ENCODE measurements around the gene RNF220. TPM values are rescaled to one million over a fixed set of nuclear protein-coding genes. Genes with fewer than 3 reads are reported as not detected.

Gene RNF220
- total RNA-seq, 1 donor from 2014 or later = 76.4 TPM

DNA sequence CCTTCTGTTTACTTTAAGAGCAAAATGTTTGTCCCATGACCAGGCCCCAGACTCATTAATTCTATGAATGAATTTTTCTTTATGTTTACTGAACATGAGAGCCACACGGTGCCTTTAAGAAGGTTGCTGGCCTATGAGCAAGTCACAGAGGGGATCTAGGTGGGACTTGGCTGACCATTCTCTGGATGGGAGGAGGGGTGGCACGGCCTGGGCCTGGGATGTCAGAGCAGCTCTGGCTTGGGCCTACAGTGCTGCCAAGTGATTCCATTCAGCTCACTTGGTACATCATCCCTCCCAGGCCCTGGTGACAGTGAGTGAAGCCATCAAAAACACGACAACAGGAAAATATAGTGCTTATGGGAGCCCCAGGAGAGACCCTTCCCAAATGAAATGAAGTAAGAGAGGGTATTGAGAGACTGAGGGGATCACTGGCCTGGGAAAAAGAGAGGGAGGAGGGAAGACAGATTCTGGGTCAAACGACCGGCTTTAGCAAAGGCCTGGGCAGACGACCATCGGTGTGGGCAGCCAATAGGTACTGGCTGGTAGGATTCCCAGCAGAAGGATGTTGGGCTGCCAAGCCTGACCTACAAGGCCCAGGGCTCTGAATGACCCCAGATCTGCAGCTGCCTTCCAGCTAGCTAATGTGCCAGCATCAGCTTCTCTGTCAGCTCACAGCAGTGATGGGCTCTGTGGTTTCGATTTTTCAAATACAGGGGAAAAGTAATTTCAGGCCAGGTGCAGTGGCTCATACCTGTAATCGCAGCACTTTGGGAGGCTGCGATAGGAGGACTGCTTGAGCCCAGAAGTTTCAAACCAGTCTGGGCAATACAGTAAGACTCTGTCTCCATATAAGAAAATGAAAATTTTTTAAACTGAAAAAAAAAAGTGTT lies 265.9 kb downstream of the RNF220 start:
- intact Hi-C loops (cut with DNase I) = no loop called here
- no peak for ATAC-seq

DNA sequence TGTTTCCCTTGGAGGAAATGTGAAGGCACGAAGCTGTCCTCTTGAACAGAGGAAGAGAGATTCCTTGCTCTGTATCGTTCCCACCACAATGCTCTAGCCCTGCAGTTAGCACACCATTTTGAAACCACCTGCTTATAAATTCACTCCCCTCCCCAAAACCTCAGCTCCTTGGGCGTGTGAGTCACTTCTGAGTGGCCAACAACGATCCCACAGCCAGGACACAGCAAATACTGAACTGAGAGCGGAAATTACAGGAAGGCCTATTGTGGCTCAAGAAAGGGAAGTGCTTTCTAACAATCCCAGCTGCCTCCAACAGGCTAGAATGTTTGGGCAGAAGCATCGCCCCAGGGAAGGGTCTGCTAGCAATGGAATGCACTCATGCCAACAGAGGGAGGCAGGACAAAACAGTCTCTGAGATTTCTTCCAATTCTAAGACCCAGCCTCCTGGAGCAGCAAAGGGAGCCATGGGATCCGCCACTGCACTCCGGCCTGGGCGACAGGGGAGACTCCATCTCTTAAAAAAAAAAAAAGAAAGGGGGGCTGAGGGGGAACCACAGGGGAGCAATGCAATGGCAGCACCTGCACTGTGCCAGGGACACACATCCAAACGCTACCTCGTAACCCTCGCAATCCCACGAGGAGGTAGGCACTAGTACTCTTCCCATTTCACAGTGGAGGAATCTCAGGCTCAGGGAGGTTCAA lies 267.4 kb downstream of the RNF220 start:
- no peak for ATAC-seq
- DNase-seq (ENCODE audit: missing footprints) = no peak

More for the DNA sequence above, 265.9 kb downstream of the RNF220 start:
- DNase-seq (ENCODE audit: missing footprints) = no peak

DNA sequence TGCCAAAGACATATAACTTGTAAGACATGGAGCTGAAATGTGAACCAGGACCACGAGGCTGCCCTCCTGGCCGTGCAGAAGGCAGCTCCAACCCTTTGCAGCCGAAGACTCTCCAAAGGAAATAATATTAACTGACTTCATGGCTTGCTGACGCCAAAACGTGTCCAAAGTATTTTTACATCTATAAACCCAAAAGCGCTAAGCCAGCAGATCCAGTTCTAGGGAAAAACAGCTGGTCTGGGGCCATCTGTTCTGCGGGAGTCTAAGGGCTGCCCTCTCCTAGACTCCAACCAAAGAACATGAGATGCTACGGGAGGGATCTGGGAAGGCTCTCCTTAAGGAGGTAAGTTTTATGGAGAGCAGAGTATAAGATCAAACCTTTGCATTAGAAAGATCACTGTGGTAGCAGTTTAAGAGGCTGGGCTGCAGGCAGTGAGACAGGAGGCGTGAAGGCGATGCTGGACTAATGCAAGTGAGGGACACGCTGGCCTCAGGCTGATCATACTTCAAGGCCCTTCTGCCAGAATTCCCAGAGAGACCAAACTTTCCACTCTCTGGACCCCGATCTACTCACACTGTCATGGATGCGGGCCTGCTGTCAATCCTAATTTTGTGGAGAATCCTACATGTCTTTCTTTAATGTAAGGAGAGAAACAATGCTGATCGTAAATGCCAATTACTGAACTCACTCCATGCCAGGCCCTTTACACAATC lies 268.1 kb downstream of the RNF220 start:
- intact Hi-C loops (cut with DNase I) = no loop called here
- no peak for DNase-seq (ENCODE audit: missing footprints)

More for the DNA sequence above, 267.4 kb downstream of the RNF220 start:
- intact Hi-C loops (cut with DNase I) = no loop called here

DNA sequence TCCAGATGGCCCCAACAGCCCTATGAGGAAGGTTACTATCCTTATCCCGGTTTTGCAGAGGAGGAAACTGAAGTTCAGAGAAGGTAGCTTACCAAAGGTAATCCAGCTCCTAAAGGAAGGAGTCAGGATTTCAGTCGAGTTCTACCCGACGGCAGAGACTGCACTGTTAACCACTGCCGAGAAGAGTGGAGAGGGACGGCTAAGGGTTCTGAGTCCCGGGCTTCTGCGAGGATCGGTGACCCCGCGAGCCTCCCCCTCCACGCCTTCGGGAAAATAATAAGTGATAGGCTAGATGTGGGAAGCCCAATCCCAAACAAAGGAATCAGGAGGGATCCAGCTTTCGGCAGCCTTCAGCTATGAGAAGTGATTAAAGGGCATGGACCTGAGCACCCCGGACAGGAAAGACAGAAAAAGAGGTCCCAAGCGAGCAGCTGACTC lies 268.6 kb downstream of the RNF220 start:
- DNase-seq (ENCODE audit: missing footprints) (no peak), ATAC-seq (peak; percentile 0)
- intact Hi-C loops (cut with DNase I) = no loop called here

More for the DNA sequence above, 268.1 kb downstream of the RNF220 start:
- no peak for ATAC-seq

DNA sequence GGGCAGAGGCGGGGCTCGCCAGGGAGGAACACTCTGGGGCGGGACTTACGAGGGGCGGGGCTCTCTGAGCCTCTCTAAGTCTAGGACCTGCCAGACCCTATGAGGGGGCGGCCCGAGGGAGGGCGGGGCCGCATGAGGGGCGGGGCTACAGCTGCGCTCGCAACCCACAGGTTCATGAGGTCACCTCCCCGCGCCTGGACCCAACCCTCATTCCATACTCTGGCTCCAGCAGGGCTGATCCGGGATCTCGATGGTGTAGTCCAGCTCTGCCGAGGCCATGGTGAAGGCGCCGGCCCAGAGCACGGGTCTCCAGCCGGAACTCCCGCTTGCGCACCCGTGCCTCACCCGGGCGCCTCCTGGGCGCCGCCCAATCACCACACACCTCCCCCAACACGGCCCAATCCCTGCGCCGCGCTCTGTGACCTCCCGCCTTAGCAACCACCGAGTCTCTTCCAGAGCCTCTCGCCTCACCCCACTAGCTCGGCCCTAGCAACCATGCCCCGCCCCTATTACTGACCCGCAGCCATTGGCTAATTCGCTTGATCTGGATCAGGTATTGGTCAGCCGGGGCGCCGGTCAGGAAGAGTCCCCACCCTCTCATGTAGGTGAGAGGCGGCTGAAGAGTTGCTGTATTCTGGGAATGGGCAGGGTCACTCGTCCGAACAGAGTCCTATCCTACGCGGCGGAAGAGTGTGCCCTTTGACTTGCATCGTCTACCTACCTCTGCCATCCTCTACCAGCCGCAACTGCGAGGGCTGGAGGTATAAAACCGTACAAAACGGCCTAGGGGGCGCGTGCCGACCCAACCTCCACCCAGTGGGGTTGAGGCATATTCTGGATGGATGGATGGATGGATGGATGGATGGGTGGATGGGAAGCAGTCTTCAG lies 269.3 kb downstream of the RNF220 start, which contains the start of the genes ARMH1 and TMEM53:
TSS of gene ARMH1 (plus strand) at position 602 of the 888 bp plus-strand sequence. CDS start 14,984 bp downstream, outside the sequence.
TSS of gene TMEM53 (minus strand) at position 369 of the 888 bp plus-strand sequence. CDS start at position 279, 90 bp downstream.
- intact Hi-C loops (cut with DNase I) = no loop called here
- DNase-seq (ENCODE audit: missing footprints) (peak; percentile 99), ATAC-seq (peak; percentile 98)

DNA sequence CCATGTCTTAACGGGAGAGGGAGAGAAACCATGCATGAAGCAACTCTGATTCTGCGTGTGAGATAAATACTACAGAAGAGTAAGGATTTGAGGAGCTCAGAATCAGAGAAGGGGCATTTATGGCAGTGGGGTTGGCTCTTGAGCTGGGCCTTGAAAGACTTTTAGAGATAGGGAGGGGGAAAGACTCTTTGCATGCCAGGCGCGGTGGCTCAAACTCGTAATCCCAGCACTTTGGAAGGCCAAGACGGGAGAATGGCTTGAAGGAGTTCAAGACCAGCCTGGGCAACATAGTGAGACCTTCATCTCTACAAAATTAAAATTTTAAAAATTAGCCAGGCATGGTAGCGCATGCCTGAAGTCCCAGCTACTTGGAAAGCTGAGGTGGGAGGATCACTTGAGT lies 270.1 kb downstream of the RNF220 start:
- DNase-seq (ENCODE audit: missing footprints) (no peak), ATAC-seq (no peak)
- intact Hi-C loops (cut with DNase I) = no loop called here

DNA sequence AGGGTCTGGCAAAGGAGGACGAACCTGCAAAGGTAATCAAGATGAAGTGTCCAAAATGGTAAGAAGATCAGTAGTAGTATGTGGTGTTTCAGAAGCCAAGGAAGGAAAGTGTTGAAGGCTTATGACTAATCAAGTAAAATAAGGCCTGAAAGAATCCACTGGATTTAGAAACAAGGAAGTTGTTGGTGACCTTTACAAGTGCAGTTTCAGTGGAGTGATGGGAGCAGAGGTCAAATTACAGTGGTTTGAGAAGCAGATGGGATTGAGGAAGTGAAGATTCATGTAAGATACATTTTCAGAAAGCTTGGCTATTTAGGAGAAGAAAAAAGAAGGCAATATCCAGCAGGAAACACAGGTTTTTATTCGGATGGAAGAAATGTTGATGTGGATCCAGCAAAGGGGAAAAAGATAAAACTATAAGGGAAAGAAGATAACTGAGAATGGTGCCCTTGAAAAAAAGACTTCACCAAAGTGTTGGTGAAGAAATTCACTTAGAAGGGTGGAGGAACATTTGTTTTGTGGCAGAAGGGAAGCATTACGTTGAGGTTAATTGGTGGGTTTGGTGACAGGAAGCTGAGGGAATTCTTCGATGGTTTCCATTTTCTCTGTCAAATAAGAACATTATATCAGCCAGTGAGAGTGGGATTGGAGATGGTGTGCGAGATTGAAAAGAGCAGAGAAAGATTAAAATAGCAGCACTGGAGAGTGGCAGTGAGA lies 271.6 kb downstream of the RNF220 start:
- DNase-seq (ENCODE audit: missing footprints) = no peak
- no peak for ATAC-seq
- intact Hi-C loops (cut with DNase I) = no loop called here

DNA sequence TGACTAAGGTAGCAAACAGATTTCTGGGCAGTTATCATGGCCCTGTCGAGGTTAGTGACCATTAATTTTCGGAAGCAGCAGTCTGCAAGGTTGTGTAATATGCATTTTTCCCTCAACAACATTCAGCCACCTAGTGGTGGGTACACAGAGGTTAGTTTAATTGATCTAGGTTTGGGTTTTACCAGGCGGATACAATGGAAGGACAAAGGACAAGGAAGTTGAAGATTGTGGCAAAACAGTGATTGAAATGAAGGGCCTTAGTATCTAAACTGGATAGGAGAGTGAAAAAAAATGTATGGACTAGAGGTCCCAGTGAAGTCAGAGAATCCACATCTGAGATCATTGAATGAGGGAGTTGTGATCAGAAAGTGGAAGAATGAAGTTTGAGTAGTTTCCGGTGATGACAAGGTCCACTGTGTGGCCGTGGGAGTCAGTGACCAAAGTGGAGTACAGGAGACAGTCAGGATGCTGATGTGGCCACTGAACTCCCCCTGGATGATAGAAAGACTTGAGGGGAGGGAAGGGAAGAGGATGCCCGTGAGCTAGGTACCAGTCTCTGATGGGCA lies 272.2 kb downstream of the RNF220 start:
- intact Hi-C loops (cut with DNase I) = no loop called here
- no peak for DNase-seq (ENCODE audit: missing footprints)
- no peak for ATAC-seq

DNA sequence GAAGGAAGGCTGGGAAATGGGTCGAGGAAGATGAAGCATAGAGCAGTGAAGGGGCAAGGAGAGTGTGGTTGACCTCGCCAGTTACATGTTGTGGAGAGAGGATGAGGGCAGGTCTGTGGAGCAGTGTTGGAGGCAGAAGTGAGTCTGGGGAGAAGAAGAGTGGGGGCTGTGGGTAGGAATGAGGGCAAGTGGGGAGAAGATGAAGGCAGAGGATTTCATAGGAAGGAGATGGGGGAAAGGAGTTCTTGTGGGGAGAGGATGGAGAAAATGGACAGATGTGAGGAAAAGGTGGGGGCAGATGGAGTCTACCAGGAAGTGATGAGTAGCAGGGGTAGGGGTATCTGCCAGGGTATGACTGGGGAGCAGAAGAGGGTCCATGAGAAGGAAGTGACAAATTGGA lies 273.1 kb downstream of the RNF220 start:
- ATAC-seq = no peak
- intact Hi-C loops (cut with DNase I) = no loop called here
- DNase-seq (ENCODE audit: missing footprints) = no peak

DNA sequence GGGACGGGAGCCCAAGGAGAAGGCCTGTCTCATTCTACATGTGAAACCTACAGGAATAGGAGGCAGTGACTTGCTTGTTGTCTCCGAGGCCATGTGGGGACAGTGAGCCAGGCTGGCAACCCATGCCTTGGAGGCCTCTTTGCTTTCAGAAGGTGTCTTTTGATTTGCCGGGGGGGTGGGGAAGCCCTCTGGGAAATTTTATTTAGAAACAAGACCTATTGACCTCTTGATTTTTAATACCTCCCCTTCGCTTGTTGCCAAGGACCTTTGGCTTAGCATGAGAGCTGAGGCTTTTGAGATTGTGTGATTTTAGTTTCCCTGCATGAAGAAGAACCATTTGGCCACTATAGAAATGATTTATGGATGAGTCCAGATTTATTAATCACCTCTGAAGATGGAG lies 273.6 kb downstream of the RNF220 start:
- intact Hi-C loops (cut with DNase I) = no loop called here
- no peak for DNase-seq (ENCODE audit: missing footprints)
- ATAC-seq = no peak

DNA sequence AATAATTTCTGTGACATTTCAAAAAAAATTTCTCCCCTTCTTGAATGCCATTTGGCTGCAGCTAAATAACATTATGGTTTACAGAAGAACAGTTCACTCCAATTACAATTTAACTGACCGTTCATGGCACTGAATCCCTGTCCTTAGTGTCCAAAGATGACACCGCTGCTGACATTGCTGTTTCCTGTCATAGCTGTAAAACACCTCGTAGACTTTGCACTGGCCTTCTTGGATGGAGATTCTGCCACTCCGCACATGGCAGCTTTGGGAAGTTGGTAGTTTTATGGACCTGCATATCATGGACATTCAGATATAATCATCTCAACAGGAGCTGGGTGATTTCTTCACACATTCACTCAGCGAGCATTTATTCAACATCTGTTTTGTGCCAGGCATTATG lies 274.4 kb downstream of the RNF220 start:
- intact Hi-C loops (cut with DNase I) = no loop called here
- no peak for DNase-seq (ENCODE audit: missing footprints)
- no peak for ATAC-seq

DNA sequence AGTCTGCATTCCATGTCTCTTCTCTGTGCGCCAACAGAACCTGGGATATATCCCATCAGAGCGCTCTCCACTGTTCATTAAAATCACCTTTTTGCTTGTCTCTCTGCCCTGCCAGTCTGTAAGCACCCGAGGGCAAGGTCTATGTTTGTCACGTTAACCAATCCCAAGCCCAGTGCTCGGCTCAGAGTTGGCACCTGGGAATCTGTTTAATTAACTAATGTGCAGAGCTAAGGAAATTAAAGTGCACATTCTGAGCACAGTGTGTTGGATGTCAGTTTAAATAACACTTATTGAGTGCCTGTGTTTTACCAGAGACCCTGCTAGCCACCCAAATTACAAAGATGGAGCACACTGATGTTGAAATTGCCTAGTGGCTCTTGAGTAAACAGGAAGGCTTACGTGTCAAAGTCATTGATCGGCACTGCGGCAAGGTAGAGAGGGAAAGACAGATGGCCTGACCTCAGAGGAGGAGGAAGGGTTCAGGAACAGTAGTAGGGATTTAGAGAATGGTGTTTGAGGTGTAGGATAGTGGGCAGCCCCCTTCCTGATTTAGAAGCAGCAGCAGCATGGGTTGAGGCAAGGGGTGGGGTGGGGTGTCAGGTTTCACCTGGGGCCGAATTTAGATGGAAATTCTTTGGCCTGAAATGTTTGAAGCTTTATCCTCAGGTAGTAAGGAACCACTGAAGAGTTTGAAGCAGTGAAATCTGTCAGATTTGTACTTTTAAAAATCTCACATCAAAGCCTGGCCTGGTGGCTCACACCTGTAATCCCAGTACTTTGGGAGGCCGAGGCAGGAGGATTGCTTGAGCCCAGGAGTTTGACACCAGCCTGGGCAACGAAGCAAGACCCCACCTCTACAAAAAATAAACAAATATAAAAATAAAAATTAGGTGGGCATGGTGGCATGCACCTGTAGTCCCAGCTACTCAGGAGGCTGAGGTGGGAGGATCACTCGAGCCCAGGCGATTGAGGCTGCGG lies 277.1 kb downstream of the RNF220 start:
- ATAC-seq = no peak
- intact Hi-C loops (cut with DNase I) = no loop called here
- DNase-seq (ENCODE audit: missing footprints) = no peak

DNA sequence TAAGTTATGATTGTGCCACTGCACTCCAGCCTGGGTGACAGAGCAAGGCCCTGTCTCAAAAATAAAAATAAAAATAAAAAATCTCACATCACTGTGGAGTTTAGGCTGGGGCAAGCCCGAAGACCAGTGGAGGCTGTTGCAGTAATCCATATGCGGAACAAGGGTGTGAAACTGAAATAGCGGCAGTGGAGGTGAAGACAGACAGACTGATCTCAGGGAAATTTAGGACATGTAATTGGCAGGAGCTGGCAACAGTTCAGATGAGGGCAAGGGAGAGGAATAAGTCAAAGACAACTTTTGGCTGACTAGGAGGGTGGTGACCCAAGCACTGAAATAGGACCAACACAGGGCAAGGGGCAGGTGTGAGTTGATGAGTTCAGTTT lies 277.8 kb downstream of the RNF220 start:
- DNase-seq (ENCODE audit: missing footprints) = no peak
- no peak for ATAC-seq
- intact Hi-C loops (cut with DNase I) = no loop called here

DNA sequence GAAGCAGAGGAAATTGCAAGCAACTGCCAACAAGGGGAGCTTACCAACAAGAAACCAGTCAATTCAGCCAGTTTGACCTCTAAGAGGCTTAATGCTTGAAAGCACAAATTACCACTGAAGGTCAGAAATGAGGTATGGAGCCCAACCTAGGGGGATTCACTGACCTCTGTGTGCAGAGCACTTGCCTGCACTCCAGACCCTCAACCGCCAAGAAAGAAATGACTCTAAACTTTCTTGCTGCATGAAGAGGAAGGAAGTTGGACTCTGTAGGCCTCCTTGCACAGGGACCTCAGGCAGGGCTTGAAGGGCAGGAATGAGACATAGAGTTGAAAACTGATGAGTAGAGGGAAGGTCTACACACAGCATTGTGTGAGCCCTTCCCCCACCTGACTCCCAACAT lies 279.5 kb downstream of the RNF220 start:
- ATAC-seq = no peak

DNA sequence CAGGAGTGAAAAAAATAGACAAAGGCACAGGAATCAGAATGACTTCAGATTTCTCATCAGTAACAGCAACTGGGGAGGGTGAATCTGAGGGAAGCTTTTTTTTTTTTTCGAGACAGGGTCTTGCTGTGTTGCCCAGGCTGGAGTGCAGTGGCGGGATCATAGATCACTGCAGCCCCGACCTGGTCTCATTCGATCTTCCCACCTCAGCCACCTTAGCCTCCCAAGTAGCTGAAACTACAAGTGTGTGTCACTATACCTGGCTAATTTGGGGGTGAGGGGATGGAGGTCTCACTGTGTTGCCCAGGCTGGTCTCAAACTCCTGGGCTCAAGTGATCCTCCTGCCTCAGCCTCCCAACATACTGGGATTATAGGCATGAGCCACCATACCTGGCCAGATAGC lies 280.2 kb downstream of the RNF220 start:
- ATAC-seq (no peak), DNase-seq (ENCODE audit: missing footprints) (no peak)
- intact Hi-C loops (cut with DNase I) = no loop called here

More for the DNA sequence above, 279.5 kb downstream of the RNF220 start:
- no peak for DNase-seq (ENCODE audit: missing footprints)
- intact Hi-C loops (cut with DNase I) = no loop called here

DNA sequence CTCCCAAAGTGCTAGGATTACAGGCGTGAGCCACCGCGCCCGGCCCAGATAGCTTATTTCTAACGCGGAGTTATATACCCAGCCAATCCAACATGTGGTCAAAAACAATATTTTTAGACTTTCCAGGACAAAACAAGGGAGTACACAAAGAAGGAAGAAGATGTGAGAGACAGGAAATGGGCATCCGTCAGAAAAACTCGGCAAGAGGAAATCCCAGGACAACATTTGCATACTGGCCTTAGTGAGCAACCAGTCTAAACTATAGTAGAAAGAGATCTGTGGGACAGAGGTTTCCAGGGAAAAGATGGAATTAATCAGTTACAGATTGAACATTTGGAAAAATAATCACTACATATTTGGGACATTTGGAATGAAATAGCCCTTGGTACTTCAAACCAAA lies 280.8 kb downstream of the RNF220 start:
- intact Hi-C loops (cut with DNase I) = no loop called here
- DNase-seq (ENCODE audit: missing footprints) (no peak), ATAC-seq (no peak)
